Natural killer cell (primary cell): ENCODE data around the gene RYR1. TPM values are rescaled to one million over a fixed set of nuclear protein-coding genes. Genes with fewer than 3 reads are reported as not detected.
"Not testable (repeated sequence)": the region's sequence is repeated elsewhere in the genome, so short reads cannot be mapped to it uniquely, and the experiment has no call there.

Source experiments
- ATAC-seq, 3 donors: fragments of 150-1000 bp in 2 of 3; fragments of 200-7000 bp in 1 of 3; cut with Tn5 transposase; 1 replicate in 1 of 3; 2 replicates in 2 of 3; pipeline ENCODE4 v1.10.0; 2021; ENCODE audit warnings: mild to moderate bottlenecking in 2 of 3, moderate library complexity in 2 of 3
- DNase-seq, 2 donors: peaks; one replicate each; pipeline versions ENCODE4 v3.0.0 to v3.0.0-alpha.2; 2013 to 2021; ENCODE audit warnings: mixed read lengths in 1 of 2
- H3K27ac ChIP-seq: one replicate; pipeline ENCODE4 v1.5.1; 2013; ENCODE audit warnings: mild to moderate bottlenecking, low read length
- H3K27me3 ChIP-seq: one replicate; pipeline ENCODE4 v1.6.1; 2013; ENCODE audit warnings: low read length; ENCODE audit not compliant: control insufficient read depth, insufficient read depth
- H3K36me3 ChIP-seq: one replicate; pipeline ENCODE4 v1.6.1; 2013; ENCODE audit warnings: low read length; ENCODE audit not compliant: control insufficient read depth, insufficient read depth
- H3K4me1 ChIP-seq: one replicate; pipeline ENCODE4 v1.6.1; 2013; ENCODE audit warnings: low read length; ENCODE audit not compliant: control insufficient read depth, insufficient read depth
- H3K4me3 ChIP-seq: one replicate; pipeline ENCODE4 v1.5.1; 2013; ENCODE audit warnings: low read length
- H3K9me3 ChIP-seq: one replicate; pipeline ENCODE4 v1.6.1; 2013; ENCODE audit warnings: low read length; ENCODE audit not compliant: control insufficient read depth, insufficient read depth
- H3K27ac Mint-ChIP-seq, 2 donors: one replicate each; pipeline ENCODE4 v1.8.0; 2022; ENCODE audit warnings: mild to moderate bottlenecking in 2 of 2, mixed read lengths in 2 of 2, moderate library complexity in 1 of 2
- H3K27me3 Mint-ChIP-seq, 2 donors: one replicate each; pipeline ENCODE4 v1.8.0; 2022; ENCODE audit warnings: low read depth in 2 of 2, mixed read lengths in 2 of 2
- H3K36me3 Mint-ChIP-seq: one replicate; pipeline ENCODE4 v1.8.0; 2022; ENCODE audit warnings: mixed read lengths
- H3K4me1 Mint-ChIP-seq, 2 donors: one replicate each; pipeline ENCODE4 v1.8.0; 2022; ENCODE audit warnings: mixed read lengths in 2 of 2
- H3K4me3 Mint-ChIP-seq: one replicate; pipeline ENCODE4 v1.8.0; 2022; ENCODE audit warnings: mild to moderate bottlenecking, moderate library complexity, mixed read lengths
- H3K9me3 Mint-ChIP-seq, 2 donors: one replicate each; pipeline ENCODE4 v1.8.0; 2022; ENCODE audit warnings: mixed read lengths in 2 of 2
- WGBS: methylation state at CpG from one replicate; pipeline ENCODE4 v1.1.7; 2013; ENCODE audit warnings: missing lambda C conversion rate; ENCODE audit not compliant: insufficient coverage; 5-methylcytosine and 5-hydroxymethylcytosine counted together
- intact Hi-C: fragments of 100-400 bp; cut with micrococcal nuclease; formaldehyde crosslinking; loops from one replicate; pipeline ENCODE4 v1.14.2; 2022
- total RNA-seq, 4 donors: library from RNA; stranded (reverse); fragments of 120-200 nt in 1 of 4; gene quantifications; one replicate each; pipeline versions ENCODE4 v1.2.3 to v1.2.4, GENCODE V29; 2013 to 2022
- TF ChIP-seq, protein P1 (sequence below): fragments of 200-600 bp; IDR thresholded peaks from one replicate; pipeline ENCODE4 v1.8.0; 2022; ENCODE audit warnings: antibody characterized with exemption

RYR1 gene
- total RNA-seq, 3 donors from 2014 or later (not counting 1 experiment from before 2014, with no cell fraction given), result 0.05 to 1.0 (median 0.65) TPM

DNA sequence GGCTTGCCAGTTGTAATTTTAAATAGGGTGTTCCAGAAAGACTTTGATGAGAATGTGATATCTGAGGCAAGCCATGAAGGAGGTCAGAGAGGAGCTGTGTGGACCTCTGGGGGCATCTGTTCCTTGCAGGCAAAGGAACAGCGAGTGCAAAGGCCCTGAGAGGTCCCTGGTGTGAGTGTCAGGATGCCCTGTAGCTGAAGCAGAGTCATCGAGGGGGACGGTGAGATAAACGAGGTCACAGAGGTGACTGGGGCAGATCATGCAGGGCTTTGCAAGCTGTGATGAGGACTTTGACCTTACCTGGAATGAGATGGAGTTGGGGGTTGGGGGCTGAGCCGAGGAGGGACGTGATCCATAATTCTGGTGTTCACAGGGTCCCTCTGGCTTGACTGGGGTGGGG is 75.0 kb downstream of the RYR1 start:
- Mint-ChIP-seq H3K4me3 (no peak overlapping the region), H3K36me3 (no peaks in the 10 kb centered on the region), H3K4me1 (peaks cover 0 to 7% of the 10 kb centered on the region in 2 donors), H3K27ac (no peak overlapping the region), H3K9me3 (no peaks in the 10 kb centered on the region), H3K27me3 (peaks cover 0 to 4% of the 10 kb centered on the region in 2 donors)
- TF ChIP-seq, protein P1, sequence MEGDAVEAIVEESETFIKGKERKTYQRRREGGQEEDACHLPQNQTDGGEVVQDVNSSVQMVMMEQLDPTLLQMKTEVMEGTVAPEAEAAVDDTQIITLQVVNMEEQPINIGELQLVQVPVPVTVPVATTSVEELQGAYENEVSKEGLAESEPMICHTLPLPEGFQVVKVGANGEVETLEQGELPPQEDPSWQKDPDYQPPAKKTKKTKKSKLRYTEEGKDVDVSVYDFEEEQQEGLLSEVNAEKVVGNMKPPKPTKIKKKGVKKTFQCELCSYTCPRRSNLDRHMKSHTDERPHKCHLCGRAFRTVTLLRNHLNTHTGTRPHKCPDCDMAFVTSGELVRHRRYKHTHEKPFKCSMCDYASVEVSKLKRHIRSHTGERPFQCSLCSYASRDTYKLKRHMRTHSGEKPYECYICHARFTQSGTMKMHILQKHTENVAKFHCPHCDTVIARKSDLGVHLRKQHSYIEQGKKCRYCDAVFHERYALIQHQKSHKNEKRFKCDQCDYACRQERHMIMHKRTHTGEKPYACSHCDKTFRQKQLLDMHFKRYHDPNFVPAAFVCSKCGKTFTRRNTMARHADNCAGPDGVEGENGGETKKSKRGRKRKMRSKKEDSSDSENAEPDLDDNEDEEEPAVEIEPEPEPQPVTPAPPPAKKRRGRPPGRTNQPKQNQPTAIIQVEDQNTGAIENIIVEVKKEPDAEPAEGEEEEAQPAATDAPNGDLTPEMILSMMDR, result no peak
- Histone ChIP-seq H3K36me3 (no peaks in the 10 kb centered on the region), H3K4me1 (peaks cover 14% of the 10 kb centered on the region), H3K9me3 (no peaks in the 10 kb centered on the region), H3K27ac (no peak overlapping the region), H3K27me3 (no peaks in the 10 kb centered on the region), H3K4me3 (no peak overlapping the region)
- intact Hi-C loops, result loop anchor here (5.0 kb wide), 1 partner anchor 106 kb away; the partner anchor contains the start of gene FAM98C
- ATAC-seq (no peak), DNase-seq (no peak)
- 70% methylated on average over 6 of the region's 6 CpGs for WGBS

DNA sequence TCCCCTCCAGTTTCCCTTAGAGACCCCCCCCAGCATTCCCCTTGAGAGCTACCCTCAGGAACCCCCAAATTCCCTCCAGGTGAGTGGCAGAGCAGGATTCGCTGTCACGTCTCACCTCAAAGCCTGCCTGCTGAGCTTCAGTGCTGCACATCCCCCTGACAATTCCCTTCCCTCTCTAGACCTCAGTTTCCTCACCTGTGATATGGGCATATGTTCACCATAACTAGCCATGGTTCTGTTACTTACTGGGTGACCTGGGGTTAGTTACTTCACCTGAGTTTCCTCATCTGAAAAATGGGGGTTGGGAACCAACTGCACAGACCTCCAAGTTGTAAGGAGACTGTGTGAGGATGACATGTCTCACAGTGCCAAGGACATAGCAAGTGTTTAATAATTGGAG is 75.5 kb downstream of the RYR1 start:
- no peak overlapping the region for H3K4me3 Mint-ChIP-seq
- Histone ChIP-seq H3K27ac (no peak overlapping the region), H3K36me3 (no peaks in the 10 kb centered on the region), H3K4me1 (peaks cover 14% of the 10 kb centered on the region), H3K4me3 (no peak overlapping the region), H3K27me3 (no peaks in the 10 kb centered on the region), H3K9me3 (no peaks in the 10 kb centered on the region)
- peaks cover 0 to 7% of the 10 kb centered on the region in 2 donors for H3K4me1 Mint-ChIP-seq
- WGBS, result 94% methylated on average over 2 of the region's 2 CpGs
- intact Hi-C loops, result loop anchor here (5.0 kb wide), 1 partner anchor 107 kb away; the partner anchor contains the start of gene FAM98C
- DNase-seq, result no peak
- no peaks in the 10 kb centered on the region for H3K36me3 Mint-ChIP-seq
- no peak overlapping the region for H3K27ac Mint-ChIP-seq
- no peaks in the 10 kb centered on the region for H3K9me3 Mint-ChIP-seq
- no peak for ATAC-seq
- peaks cover 0 to 4% of the 10 kb centered on the region in 2 donors for H3K27me3 Mint-ChIP-seq
- TF ChIP-seq, protein P1, result no peak

DNA sequence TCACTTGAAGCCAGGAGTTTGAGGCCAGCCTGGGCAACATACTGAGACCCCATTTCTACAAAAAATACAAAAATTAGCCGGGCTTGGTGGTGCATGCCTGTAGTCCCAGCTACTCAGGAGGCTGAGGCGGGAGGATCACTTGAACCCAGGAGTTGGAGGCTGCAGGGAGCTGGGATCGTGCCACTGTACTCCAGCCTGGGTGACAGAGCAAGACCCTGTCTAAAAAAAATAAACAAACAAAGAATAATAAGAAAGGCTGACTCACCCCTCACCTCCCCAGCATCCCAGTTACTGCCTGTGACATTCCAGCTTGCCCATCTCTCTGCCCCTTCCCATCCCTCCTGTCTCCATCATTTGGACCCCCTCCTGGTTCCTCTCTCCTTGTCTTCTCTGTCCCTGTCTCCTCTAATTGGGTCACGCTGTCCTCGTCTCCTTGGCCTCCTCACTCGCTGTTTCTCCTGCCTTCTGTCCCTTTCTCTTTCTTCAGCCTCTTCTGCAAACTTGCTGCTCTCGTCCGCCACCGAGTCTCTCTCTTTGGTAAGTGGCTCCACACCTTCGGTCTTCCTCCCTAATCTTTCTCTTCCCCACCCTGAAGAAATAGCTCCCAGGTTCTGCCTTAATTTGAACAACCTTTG is 77.7 kb downstream of the RYR1 start:
- H3K27ac ChIP-seq, result no peak overlapping the region
- intact Hi-C loops, result no loop called here
- TF ChIP-seq, protein P1, result no peak
- no peaks in the 10 kb centered on the region for H3K27me3 ChIP-seq
- H3K36me3 ChIP-seq, result no peaks in the 10 kb centered on the region
- WGBS, result 78% methylated on average over 10 of the region's 10 CpGs
- H3K4me1 ChIP-seq, result peaks cover 21% of the 10 kb centered on the region
- ATAC-seq, result no peak
- Mint-ChIP-seq H3K27ac (no peak overlapping the region), H3K4me1 (peaks cover 5 to 13% of the 10 kb centered on the region in 2 donors), H3K27me3 (peaks cover 0 to 7% of the 10 kb centered on the region in 2 donors), H3K36me3 (no peaks in the 10 kb centered on the region), H3K4me3 (no peak overlapping the region), H3K9me3 (no peaks in the 10 kb centered on the region)
- DNase-seq, result no peak
- H3K4me3 ChIP-seq, result no peak overlapping the region
- no peaks in the 10 kb centered on the region for H3K9me3 ChIP-seq

DNA sequence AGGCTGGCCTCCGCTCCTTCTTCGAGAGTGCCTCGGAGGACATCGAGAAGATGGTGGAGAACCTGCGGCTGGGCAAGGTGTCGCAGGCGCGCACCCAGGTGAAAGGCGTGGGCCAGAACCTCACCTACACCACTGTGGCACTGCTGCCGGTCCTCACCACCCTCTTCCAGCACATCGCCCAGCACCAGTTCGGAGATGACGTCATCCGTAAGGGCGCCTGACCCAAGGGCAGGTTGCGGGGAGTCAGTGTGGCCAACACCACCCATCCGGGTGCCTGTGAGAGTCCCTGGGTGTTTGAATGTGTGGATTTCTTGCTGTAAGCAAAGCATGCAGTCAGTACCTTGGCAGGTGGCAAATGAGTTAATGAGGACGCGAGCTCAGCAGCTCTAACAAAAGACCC is 78.8 kb downstream of the RYR1 start:
- H3K27ac Mint-ChIP-seq, result no peak overlapping the region
- WGBS, result 93% methylated on average over 19 of the region's 19 CpGs
- ATAC-seq (no peak), DNase-seq (no peak)
- peaks cover 0 to 7% of the 10 kb centered on the region in 2 donors for H3K27me3 Mint-ChIP-seq
- no peaks in the 10 kb centered on the region for H3K36me3 Mint-ChIP-seq
- H3K9me3 ChIP-seq, result no peaks in the 10 kb centered on the region
- H3K4me3 Mint-ChIP-seq, result no peak overlapping the region
- no peak overlapping the region for H3K4me3 ChIP-seq
- H3K27ac ChIP-seq, result no peak overlapping the region
- intact Hi-C loops, result no loop called here
- H3K36me3 ChIP-seq, result no peaks in the 10 kb centered on the region
- TF ChIP-seq, protein P1, result no peak
- no peaks in the 10 kb centered on the region for H3K9me3 Mint-ChIP-seq
- peaks cover 5 to 6% of the 10 kb centered on the region in 2 donors for H3K4me1 Mint-ChIP-seq
- peaks cover 11% of the 10 kb centered on the region for H3K4me1 ChIP-seq
- H3K27me3 ChIP-seq, result no peaks in the 10 kb centered on the region

DNA sequence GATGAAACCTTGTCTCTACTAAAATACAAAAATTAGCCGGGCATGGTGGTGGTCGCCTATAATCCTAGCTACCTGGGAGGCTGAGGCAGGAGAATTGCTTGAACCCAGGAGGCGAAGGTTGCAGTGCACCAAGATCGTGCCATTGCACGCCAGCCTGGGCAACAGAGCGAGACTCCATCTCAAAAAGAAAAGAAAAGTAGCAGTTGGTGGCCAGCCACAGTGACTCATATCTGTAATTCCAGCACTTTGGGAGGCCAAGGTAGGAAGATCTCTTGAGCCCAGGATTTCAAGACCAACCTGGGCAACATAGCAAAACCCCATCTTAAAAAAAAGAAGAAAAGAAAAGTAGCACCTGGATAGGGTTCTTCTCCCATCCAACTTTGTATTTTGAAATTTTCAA is 79.7 kb downstream of the RYR1 start:
- H3K9me3 ChIP-seq, H3K9me3 Mint-ChIP-seq, intact Hi-C loops, H3K27ac Mint-ChIP-seq, H3K27me3 Mint-ChIP-seq, H3K27ac ChIP-seq, DNase-seq, ATAC-seq, H3K4me3 Mint-ChIP-seq, H3K4me1 ChIP-seq, H3K36me3 Mint-ChIP-seq, H3K27me3 ChIP-seq, H3K4me3 ChIP-seq, H3K36me3 ChIP-seq, H3K4me1 Mint-ChIP-seq: not testable (repeated sequence)
- 85% methylated on average over 6 of the region's 6 CpGs for WGBS
